SIG-M5 (cell line): ENCODE data around the gene PTGIS.

Source experiments
- DNase-seq: peaks from one replicate; lab custom pipeline; 2025; lab: John Stamatoyannopoulos, UW

PTGIS gene

DNA sequence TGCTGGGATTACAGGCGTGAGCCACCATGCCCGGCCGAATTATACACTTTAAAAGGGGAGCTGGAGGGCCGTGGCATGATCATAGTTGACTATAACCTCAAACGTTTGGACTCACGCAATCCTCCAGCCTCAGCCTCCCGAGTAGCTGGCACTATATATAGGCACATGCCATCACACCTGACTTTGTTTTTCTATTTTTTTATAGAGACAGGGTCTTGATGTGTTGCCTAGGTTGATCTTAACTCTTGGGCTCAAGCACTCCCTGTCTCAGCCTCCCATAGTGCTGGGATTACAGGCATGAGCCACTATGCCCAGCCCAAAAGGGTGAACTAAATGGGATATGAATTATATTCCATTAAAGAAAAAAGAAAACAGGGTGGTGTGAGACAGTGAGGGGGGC, 7.8 kb downstream of the PTGIS start:
- no peak for DNase-seq

DNA sequence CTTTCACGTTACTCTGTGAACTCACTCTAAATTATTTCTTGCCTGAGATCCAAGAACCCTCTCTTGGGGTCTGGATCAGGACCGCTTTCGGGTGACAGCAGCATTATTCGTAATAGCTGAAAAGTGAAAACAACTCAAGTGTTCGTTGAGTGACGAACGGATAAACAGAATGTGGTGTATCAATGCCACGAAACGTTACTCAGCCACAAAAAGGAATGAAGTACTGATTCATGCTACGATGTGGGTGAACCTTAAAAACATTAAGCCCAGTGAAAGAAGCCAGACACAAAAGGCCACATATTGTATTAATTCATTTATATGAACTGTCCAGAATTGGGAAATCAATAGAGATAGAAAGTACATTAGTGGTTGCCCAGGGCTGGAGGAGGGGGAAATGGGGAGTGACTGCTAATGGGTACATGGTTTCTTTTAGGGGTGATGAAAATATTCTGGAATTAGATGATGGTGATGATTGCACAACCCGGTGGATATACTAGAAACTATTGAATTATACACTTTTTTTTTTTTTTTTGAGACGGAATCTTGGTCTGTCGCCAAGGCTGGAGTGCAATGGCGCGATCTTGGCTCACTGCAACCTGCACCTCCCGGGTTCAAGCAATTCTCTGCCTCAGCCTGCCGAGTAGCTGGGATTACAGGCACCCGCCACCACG, 8.4 kb downstream of the PTGIS start:
- no peak for DNase-seq

DNA sequence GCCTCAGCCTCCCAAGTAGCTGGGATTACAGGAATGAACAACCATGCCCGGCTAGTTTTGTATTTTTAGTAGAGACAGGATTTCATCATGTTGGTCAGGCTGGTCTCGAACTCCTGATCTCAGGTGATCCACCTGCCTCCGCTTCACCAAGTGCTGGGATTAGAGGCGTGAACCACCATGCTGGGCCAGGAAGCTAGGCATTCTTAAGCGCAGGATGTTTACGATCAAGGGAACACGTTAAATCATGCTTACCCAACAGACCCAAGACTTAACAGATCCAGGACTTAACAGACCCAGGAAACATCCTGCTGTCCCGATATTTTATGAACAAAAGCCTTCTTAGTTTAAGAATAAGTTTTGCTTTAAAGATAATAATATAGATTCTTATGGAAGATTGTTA, 9.1 kb downstream of the PTGIS start:
- DNase-seq, result no peak

DNA sequence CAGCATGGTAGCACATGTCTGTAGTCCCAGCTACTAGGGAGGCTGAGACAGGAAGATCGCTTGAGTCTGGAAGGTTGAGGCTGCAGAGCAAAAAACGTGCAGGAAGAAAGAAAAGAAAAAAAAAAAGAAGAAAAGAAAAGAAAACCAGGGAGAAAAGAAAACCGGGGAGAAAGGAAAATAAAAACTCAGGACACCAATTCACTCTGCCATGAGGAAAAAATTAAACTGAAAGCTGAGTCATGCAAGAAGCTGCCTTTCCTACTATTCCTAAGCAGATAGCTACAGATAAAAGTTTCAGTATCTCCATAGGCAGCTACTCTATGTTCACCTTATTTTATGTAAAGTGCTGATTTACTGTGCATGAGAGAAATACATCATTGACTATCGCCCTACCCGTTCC, 10.5 kb downstream of the PTGIS start:
- DNase-seq, result no peak

DNA sequence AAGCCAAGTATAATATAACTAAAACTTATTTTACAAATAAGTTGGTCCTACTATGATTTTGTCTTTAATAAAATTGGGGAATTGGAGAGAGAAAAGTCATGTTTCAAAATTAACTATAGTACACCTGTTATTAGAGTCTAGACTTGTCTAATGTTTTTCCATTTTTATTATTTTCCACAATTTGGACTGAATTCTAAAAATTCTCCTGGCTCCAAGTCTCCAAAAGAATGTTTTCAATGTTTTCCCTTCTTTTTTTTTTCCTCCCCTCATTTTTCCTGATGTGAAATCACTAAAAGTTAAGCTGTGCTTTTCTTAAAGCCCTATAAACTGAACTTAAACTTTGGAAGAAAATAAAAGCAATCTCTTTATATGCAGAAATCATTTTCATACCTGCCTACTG, 11.3 kb downstream of the PTGIS start:
- DNase-seq, result no peak

DNA sequence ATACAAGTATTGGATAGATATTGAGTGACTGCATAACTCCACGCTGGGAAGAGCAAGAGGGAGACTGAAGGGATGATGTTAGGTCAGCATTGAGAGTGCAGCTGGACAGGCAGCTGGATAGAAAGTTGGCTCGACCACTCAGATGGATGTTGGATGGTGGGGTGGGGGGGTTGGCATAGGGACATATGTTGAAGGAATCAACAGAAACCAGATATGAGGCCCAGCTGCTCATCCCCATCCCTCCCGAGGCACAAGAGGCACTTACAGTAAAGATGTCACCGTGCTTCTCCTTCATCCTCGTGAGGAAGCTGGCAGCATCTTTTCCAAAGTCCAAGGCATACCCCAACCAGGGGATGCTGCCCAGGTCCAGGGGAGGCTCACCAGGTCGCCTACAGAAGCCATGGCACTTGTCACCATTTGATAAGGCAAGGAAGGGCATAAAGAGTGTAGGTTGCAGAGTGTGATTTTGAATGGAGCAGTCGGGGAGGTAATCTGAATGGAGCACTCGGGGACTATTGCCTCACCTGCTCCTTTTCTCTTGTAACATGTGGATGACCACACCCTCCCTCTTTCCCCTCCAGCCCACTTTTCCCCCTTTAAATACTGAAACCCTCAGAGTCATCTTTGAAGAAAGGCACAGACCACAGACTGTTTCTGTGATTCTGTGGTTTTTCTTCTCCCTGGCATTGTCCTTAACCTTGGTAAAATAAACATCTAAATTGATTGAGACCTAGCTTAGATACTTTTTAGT, 18.0 kb downstream of the PTGIS start:
- DNase-seq, result no peak

DNA sequence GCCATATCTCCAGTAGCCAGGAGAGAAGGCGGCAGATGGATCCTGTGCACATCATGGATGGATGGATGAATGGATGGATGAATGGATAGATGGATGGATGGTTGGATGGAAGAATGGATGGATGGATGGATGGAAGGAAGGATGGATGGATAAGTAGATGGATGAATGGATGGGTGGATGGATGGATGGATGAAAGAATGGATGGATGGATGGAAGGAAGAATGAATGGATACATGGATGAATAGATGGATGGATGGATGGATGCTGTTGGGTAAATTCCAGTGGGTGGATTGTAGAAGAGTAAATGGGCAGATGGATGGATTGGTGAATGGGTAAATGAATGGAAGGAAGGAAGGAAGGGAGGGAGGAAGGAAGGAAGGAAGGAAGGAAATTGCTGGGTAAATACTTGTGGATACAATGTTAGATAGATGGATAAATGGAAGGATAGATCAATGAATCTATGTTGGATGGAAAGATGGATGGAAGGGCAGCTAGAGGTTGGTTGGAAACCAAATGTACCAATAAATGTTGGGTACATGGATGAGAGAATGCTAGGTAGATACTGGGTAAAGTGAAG, 19.5 kb downstream of the PTGIS start:
- DNase-seq, result no peak

DNA sequence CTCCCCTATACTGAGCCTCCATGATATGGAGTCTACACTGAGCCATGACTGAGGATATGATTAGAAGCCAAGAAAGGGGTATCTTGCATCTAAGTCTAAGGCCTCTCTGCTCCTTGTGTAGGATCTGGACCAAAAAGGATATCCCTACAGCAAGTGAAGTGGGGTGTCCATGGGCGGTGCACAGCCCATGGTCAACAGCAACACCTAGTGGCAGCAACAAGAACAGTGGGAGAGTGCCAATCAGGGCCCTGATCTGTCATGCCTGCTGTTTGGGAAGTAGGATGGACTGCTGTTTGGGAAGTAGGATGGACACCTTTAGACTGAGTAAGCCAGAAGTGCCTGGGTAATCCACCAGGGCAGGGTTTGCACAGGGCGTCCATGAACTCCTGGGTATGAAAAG, 22.4 kb downstream of the PTGIS start:
- DNase-seq, result no peak

DNA sequence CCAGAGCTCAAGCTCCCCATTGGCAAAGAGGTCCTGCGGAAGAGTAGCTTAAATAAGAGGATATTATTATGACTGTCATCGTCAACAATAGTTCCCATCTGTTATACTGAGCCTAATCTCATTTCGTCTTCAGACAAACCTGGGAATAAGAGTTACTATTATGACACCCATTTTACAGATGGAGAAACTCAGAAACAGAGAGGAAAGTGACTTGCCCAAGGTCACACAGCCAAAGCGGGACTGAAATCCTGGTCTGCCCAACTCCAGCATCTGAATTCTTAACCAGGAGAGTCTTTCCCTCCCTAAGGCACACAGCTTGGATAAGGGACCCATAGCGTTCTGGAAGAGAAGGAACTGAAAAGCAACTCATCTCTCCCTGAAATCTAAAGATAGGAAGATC, 23.4 kb downstream of the PTGIS start:
- DNase-seq, result no peak

DNA sequence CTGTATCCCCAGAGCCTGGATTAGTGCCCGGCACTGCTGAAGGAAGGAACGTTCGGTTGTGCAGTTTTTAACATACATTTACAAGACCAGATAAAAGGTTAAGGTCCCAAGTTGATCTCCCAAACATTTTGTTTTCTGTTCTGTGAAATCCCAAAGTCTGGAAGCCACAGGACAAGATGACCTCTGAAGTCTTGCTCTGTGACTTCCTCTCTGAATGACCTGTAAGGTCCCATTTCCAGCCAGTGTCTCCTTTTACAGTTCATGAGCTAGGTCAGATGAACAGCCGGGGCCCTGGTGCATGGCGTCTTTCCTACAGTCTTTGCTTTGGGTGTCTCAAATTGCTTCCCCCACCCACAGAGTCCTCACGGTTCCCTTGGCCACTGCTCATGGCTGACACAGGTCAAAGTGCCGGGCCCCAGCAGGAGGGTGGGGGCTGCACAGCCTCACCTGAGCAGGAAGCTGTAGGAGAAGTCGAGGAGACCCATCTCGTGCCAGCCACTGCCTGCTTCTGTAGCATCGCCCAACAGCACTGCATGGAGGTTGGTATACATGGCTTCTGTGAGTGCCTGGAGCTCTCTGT, 24.0 kb downstream of the PTGIS start:
- DNase-seq, result no peak

DNA sequence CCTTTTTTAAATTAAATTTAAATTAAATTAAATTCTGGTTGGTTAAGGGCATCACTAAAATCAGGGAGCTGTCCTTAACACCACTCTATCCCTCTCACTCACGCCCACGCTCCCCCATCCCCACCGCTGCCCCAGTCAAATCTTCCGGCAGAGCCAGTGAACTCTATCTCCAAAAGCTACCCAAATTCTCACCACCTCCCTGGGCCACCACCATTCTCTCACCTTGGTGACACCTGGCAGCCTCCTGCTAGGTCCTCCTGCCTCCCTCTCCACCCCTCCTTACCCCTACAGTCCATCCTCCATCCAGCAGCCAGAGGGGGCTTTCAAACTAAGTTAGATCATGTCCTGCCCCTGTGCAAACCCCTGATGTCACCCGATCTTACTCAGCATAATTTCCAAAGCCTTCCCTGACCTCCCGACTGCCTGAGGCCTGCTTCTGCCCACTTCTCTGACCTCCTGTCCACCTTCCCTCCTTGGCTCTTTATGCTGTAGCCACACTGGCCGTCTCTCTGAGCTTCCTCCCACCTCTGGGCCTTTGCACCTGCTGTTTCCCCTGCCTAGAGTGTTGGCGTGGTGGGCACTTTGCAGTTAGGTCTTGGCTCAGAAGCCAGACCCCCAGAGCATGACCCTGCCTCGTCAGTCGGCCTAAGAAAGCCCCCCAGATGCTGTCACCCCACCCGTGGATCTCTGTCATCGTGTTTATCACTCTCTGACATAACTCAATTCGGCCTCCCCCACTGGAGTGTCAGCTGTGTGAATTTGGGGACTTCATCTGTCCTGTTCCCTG, 24.7 kb downstream of the PTGIS start:
- no peak for DNase-seq

DNA sequence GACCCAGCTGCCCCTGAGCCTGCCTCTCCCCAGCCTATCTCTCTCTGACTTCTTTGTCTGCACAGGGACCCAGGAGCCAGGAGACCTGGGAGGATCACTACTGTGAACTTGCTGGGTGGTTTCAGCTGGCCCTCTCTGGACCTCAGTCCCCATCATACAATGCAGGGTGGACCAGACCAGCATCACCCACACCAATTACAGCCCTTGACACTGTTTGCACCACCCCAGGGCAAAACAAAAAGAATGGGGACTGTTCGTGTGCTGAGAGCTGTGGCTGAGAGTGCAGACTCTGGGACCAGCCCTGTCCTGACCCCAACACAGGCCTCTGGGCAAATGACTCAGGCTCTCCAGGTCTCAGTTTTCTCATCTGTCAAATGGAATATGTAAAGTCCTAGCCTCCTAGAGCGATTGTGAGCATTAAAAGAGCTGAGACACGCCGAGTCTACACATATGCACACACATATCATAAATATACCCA, 25.4 kb downstream of the PTGIS start:
- no peak for DNase-seq

DNA sequence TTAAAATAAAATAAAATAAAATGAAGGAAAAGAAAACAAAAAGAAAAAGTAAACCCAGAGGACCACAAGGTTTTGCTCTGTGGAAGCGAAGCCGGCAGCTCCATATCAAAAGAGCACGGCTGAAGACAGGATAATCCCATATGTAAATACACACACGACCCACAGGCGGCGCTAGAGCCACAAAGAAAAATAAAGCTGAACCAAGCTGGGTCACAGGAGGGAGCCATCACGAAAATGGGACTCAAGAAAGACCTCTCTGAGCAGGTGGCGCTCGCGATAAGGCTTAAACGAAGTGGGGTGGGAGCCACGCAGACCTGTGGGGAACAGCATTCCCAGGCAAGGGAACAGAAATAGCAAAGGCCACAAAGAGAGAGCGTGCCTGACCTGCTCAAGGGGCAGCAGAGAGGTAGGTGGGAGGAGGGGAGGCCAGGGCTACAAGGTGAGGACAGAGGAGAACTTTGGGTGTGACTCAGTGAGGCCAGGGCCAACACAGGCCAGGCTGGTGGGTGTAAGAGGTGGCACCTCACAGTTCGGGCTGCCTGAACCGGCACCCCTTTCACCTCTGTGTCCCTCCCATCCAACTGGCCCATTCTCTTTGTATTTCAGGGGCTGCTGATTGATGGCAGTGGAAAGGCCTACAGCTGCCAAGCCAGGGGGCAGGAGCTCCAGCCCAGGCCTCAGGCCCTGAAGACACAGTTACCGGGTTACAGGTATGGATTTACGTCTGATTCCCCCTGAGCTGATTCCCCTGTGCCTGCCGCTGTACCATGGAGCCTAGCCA, 26.0 kb downstream of the PTGIS start:
- DNase-seq, result no peak

DNA sequence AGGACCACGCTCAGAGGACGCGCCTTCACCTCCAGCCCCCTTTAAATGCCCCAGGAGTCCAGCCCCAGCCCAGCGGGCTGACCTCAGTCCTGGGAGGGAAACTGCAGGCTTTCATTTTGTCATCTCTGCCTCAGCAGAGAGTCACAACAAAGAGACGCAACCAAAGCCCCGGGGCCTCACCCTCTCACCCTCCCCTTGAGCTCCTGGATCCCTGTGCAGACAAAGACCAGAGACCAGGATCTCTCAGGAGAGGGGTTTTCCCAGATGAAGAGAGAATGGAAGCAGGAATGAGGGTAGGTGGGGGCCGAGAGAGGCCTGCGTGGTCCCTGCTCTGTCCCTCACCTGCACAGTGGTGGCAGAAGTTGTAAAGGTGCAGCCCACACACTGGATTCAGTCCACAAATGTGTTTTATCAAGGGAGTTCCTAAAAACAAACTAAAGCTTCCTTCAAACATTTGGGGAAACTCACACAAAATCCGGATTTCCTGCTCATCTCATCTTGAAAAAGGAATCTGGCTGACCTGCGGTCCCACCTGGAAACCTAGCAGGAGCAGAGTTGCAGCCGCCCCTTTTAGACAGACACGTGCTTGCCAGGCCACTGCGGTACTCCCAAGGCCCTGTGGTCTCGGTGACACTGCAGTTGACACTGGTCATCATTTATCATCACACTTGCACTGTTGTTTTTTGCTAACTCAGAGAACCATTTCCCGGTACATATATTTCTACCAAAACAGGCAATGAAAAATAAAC, 27.1 kb downstream of the PTGIS start:
- DNase-seq, result no peak

DNA sequence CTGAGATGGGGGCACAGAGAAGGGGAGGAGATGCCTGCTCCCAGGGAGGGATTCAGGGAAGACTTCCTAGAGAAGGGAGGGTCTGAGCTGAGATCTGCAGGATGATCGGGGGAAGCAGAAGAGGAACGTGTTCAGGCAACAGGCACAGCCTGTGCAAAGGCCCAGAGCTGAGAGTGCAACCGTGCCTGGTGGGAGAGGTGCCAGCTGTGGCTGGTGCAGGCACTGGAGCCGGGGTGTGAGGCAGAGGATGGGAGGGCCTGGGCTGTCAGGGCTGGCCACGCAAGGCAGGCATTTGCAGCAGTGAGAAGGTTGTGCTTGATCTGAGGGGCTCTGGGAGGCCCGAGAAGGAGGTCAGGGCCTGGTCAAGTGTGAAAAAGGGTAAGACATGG, 27.7 kb downstream of the PTGIS start:
- DNase-seq, result no peak

DNA sequence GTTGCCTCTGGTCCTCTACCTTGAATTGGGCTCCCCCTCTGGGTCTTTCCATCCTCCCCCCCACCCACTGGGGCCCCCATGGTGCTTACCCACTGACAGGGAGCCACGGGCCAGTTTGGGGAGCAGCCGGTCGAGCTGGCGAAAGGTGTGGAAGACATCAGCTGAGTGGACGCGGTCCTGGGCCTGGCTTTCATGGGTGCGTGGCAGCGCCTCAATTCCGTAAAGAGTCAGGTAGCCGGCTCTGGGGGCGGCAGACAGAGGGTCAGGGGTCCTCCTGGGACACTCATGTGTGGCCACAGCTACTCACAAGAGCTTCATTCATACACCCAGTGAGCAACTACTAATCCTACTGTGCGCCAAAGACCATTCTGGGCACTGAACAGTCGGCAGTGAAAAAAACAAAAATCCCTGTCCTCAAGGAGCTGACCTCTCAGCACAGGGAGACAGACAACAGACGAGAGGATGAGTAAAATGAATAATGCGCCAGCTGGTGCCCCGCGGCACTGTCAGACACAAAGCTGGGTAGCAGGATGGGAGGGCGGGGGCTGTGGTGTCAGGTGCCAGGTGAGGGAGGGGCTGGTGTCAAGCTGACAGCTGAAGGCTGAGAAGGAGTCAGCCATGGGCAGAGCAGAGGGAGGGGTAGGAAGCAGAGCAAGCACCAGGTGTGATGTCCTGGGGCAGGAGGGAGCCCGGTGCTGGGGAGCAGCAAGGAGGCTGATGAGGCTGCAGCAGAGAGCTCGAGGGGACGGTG, 28.3 kb downstream of the PTGIS start:
- DNase-seq, result no peak

DNA sequence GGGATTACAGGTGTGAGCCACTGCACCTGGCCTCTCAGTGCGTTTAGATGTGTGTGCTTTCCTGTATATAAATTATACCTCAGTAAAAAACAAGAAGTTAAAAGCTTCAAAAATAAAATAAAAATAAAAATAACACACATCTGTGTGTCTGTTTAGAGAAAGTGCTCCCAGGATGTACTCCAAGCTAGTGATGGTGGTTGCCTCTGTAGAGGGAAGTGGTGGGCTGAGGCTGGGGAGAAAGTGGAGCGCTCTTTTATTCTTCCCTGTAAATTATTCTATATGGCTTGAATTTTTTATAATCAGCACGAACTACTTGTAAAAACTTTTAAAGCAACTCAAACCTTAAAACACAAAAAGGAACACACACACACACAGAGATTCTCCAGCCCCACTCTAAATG, 29.0 kb downstream of the PTGIS start:
- DNase-seq, result no peak

DNA sequence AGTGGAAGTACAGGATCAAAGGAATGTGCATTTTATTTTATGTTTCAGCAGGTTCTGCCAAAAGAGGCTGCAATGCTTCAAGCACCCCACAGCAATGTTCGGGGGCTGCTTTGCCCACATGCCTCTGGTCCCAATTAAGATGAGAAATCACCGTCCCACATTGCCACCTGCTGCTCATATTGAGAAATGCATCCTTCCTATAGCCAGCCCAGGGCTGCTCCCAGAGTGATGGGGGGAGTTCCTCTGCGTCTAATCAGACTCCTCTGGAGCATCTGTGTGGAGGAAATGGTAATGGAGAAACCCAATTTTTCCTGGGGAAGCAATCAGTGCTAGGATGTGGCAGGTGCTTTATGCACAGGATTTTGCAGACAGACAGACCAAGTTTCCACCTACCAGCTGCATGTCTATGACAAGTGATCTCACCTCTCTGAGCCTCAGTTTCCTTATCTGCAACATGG, 33.7 kb downstream of the PTGIS start:
- DNase-seq, result no peak

DNA sequence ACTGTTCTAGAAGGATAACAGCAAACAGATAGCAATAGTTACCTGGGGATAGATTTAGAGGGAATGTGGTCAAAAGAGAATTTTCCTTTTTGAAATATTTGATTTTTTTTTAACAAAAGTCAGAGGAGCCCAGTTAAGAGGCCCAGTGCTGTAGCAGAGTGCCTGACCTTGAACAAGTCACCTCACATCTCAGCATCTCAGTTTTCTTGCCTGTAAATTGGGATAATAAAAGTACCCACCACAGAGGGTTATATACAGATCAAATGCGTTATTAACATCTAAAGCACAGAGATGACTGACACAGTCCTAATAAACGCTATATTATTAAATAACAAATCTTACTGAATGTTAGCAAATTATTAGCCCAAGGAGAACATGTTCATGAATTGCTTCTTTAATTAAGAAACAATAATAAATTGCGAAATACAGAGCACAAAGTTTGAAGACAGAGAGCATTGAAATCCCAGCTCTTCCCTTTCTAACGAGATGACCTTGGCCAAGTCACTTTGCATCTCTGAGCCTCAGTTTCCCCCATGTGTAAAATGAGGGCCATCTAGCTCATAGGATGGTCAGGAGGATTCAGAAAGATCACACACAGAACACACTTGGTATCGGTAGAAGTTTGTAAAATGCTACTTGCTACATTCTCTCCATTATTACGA, 35.5 kb downstream of the PTGIS start:
- DNase-seq, result no peak
